Karpas-422 (cell line): Measurements from ENCODE around the gene CSTF1. TPM values are rescaled to one million over a fixed set of nuclear protein-coding genes. Genes with fewer than 3 reads are reported as not detected.

Experiments used
- DNase-seq: peaks from one replicate; pipeline ENCODE4 v3.0.0-alpha.2; 2015
- H2AFZ ChIP-seq: fragments of 200-600 bp; sonication (generic); 2 replicates; pipeline ENCODE4 v1.6.1; 2014; ENCODE audit warnings: antibody characterized with exemption, low read length, mixed read lengths
- H3K27ac ChIP-seq: fragments of 200-600 bp; sonication (generic); 2 replicates; pipeline ENCODE4 v1.5.1; 2014; ENCODE audit warnings: mild to moderate bottlenecking, low read length, moderate library complexity
- H3K27me3 ChIP-seq: fragments of 200-600 bp; sonication (generic); 2 replicates; pipeline ENCODE4 v1.6.1; 2014; ENCODE audit warnings: low read length, mixed read lengths
- H3K36me3 ChIP-seq: fragments of 200-600 bp; sonication (generic); 2 replicates; pipeline ENCODE4 v1.6.1; 2014; ENCODE audit warnings: low read length, mixed read lengths; ENCODE audit not compliant: insufficient read depth
- H3K4me1 ChIP-seq: fragments of 200-600 bp; sonication (generic); 2 replicates; pipeline ENCODE4 v1.6.1; 2014; ENCODE audit warnings: mild to moderate bottlenecking, low read length, mixed read lengths
- H3K4me2 ChIP-seq: fragments of 200-600 bp; sonication (generic); 2 replicates; pipeline ENCODE4 v1.6.1; 2014; ENCODE audit warnings: low read length, low read depth, mild to moderate bottlenecking; ENCODE audit not compliant: poor library complexity, severe bottlenecking
- H3K4me3 ChIP-seq: fragments of 200-600 bp; sonication (generic); 2 replicates; pipeline ENCODE4 v1.5.1; 2014; ENCODE audit warnings: mild to moderate bottlenecking, antibody characterized with exemption, low read length, mixed read lengths
- H3K79me2 ChIP-seq: fragments of 200-600 bp; sonication (generic); 2 replicates; pipeline ENCODE4 v1.6.1; 2014; ENCODE audit warnings: mild to moderate bottlenecking, low read length, mixed read lengths
- H3K9ac ChIP-seq: fragments of 200-600 bp; sonication (generic); 2 replicates; pipeline ENCODE4 v1.6.0; 2014; ENCODE audit warnings: low read length
- H3K9me2 ChIP-seq: fragments of 200-600 bp; sonication (generic), shearing (Covaris generic); replicated peaks from 2 replicates; pipeline ENCODE4 v1.6.0; 2014; ENCODE audit warnings: mild to moderate bottlenecking, low read length, moderate library complexity; ENCODE audit not compliant: insufficient read depth
- H3K9me3 ChIP-seq: fragments of 300-700, 200-600 bp; sonication (generic); 2 replicates; pipeline ENCODE4 v1.6.1; 2014; ENCODE audit warnings: low read length, mixed read lengths
- H4K20me1 ChIP-seq: fragments of 200-600 bp; sonication (generic); 2 replicates; pipeline ENCODE4 v1.6.1; 2014; ENCODE audit warnings: mild to moderate bottlenecking, antibody characterized with exemption, low read length, low read depth; ENCODE audit not compliant: insufficient read depth
- total RNA-seq: library from RNA; depleted of rRNA; stranded (reverse); fragments of >200 nt; shearing (Covaris generic); gene quantifications from 2 replicates; pipeline ENCODE4 v1.2.3, GENCODE V29; 2014; ENCODE audit warnings: low replicate concordance

CSTF1 gene
- total RNA-seq, 1 experiment from 2014 or later: 75.2 TPM

- Histone ChIP-seq H3K79me2 (no peaks in the 10 kb centered on the region), H3K4me1 (no peaks in the 10 kb centered on the region), H4K20me1 (no peaks in the 10 kb centered on the region)
Measured at GRCh38 chr20:56438284-56438683, 45.8 kb downstream of the CSTF1 start.

GRCh38 chr20:56439771-56440291 is 47.4 kb downstream of the CSTF1 start:
- H3K9ac ChIP-seq: no peak overlapping the region
- H3K4me1 ChIP-seq: no peaks in the 10 kb centered on the region
- H3K9me3 ChIP-seq: no peaks in the 10 kb centered on the region
- H4K20me1 ChIP-seq: no peaks in the 10 kb centered on the region
- no peaks in the 10 kb centered on the region for H3K79me2 ChIP-seq
- no peak overlapping the region for H3K27ac ChIP-seq
- H3K4me2 ChIP-seq: no peak overlapping the region
- no peak overlapping the region for H3K4me3 ChIP-seq
- no peak overlapping the region for H2AFZ ChIP-seq
- DNase-seq: no peak
- H3K9me2 ChIP-seq: no peaks in the 10 kb centered on the region
- H3K27me3 ChIP-seq: no peaks in the 10 kb centered on the region
- no peaks in the 10 kb centered on the region for H3K36me3 ChIP-seq

More at GRCh38 chr20:56438284-56438683, 45.8 kb downstream of the CSTF1 start:
- Histone ChIP-seq H3K4me2 (no peak overlapping the region), H3K9me3 (no peaks in the 10 kb centered on the region), H3K36me3 (no peaks in the 10 kb centered on the region), H3K27me3 (no peaks in the 10 kb centered on the region), H3K27ac (no peak overlapping the region), H3K9me2 (no peaks in the 10 kb centered on the region), H3K9ac (no peak overlapping the region), H2AFZ (no peak overlapping the region), H3K4me3 (no peak overlapping the region)
- DNase-seq: no peak

- H3K9me2 ChIP-seq: no peaks in the 10 kb centered on the region
- H3K4me1 ChIP-seq: no peaks in the 10 kb centered on the region
- no peaks in the 10 kb centered on the region for H3K9me3 ChIP-seq
- no peaks in the 10 kb centered on the region for H3K79me2 ChIP-seq
- no peaks in the 10 kb centered on the region for H4K20me1 ChIP-seq
- H2AFZ ChIP-seq: no peak overlapping the region
- no peaks in the 10 kb centered on the region for H3K27me3 ChIP-seq
- H3K36me3 ChIP-seq: no peaks in the 10 kb centered on the region
- H3K27ac ChIP-seq: no peak overlapping the region
- H3K4me2 ChIP-seq: no peak overlapping the region
- H3K4me3 ChIP-seq: no peak overlapping the region
- H3K9ac ChIP-seq: no peak overlapping the region
- DNase-seq: no peak
Measured at GRCh38 chr20:56440346-56441007, 48.0 kb downstream of the CSTF1 start.

- H3K36me3 ChIP-seq: no peaks in the 10 kb centered on the region
- no peaks in the 10 kb centered on the region for H3K79me2 ChIP-seq
- no peak overlapping the region for H2AFZ ChIP-seq
- no peak overlapping the region for H3K9ac ChIP-seq
- no peak overlapping the region for H3K4me3 ChIP-seq
- H3K27me3 ChIP-seq: no peaks in the 10 kb centered on the region
- H4K20me1 ChIP-seq: no peaks in the 10 kb centered on the region
- DNase-seq: no peak
- H3K9me3 ChIP-seq: no peaks in the 10 kb centered on the region
- H3K4me1 ChIP-seq: no peaks in the 10 kb centered on the region
- H3K9me2 ChIP-seq: no peaks in the 10 kb centered on the region
- H3K4me2 ChIP-seq: no peak overlapping the region
- H3K27ac ChIP-seq: no peak overlapping the region
Measured at GRCh38 chr20:56442389-56443365, 50.2 kb downstream of the CSTF1 start.

- Histone ChIP-seq H3K36me3 (no peaks in the 10 kb centered on the region), H3K9ac (no peak overlapping the region), H2AFZ (no peak overlapping the region), H3K27me3 (no peaks in the 10 kb centered on the region), H3K9me3 (no peaks in the 10 kb centered on the region), H4K20me1 (no peaks in the 10 kb centered on the region), H3K4me2 (no peak overlapping the region), H3K4me1 (no peaks in the 10 kb centered on the region; the same call in 1 of the 2 replicates), H3K79me2 (no peaks in the 10 kb centered on the region), H3K4me3 (no peak overlapping the region), H3K9me2 (no peaks in the 10 kb centered on the region), H3K27ac (no peak overlapping the region)
- DNase-seq: peak; percentile 4
Measured at GRCh38 chr20:56443654-56444540, 51.5 kb downstream of the CSTF1 start.

- DNase-seq: peak; percentile 4
- H3K9me3 ChIP-seq: no peaks in the 10 kb centered on the region
Measured at GRCh38 chr20:56445130-56445529, 52.7 kb downstream of the CSTF1 start.

GRCh38 chr20:56445540-56445939 is 53.1 kb downstream of the CSTF1 start:
- Histone ChIP-seq H2AFZ (no peak overlapping the region), H3K9me2 (no peaks in the 10 kb centered on the region), H3K27ac (no peak overlapping the region), H3K9ac (no peak overlapping the region), H3K4me2 (no peak overlapping the region), H3K4me3 (no peak overlapping the region), H3K27me3 (no peaks in the 10 kb centered on the region), H3K36me3 (no peaks in the 10 kb centered on the region), H3K9me3 (no peaks in the 10 kb centered on the region), H4K20me1 (no peaks in the 10 kb centered on the region), H3K4me1 (no peaks in the 10 kb centered on the region; the same call in 1 of the 2 replicates), H3K79me2 (no peaks in the 10 kb centered on the region)
- no peak for DNase-seq

More at GRCh38 chr20:56445130-56445529, 52.7 kb downstream of the CSTF1 start:
- Histone ChIP-seq H3K4me1 (no peaks in the 10 kb centered on the region; the same call in 1 of the 2 replicates), H4K20me1 (no peaks in the 10 kb centered on the region), H3K4me2 (no peak overlapping the region), H2AFZ (no peak overlapping the region), H3K9ac (no peak overlapping the region), H3K36me3 (no peaks in the 10 kb centered on the region), H3K4me3 (no peak overlapping the region), H3K27ac (no peak overlapping the region), H3K27me3 (no peaks in the 10 kb centered on the region), H3K79me2 (no peaks in the 10 kb centered on the region), H3K9me2 (no peaks in the 10 kb centered on the region)
